Measurements from ENCODE around the gene FOLR3. TPM values are rescaled to one million over a fixed set of nuclear protein-coding genes. Genes with fewer than 3 reads are reported as not detected.

The FOLR3 gene
- total RNA-seq, 2 donors from 2014 or later = not detected

DNA sequence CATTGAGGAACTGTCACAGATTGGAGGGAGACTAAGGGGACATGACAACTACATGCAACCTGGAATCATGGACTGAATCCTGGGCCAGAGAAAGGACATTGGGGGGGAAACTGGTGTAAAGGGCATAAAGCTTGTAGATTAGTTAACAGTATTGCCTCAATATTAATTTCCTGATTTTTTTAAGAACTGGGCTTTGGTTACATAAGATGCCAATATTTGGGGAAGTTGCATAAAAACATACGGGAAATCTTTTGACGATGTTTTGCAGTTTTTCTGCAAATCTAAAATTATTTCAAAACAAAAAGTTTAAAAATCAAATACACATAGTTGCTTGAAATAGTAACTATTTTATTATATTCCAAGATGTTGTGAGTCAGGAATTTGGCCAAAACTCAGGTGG is 2.9 kb upstream of the FOLR3 start:
- H3K4me3 ChIP-seq = no peak overlapping the region
- no peaks in the 10 kb centered on the region for H3K4me1 ChIP-seq (ENCODE audit: control insufficient read depth in 1 of 2, low read depth in 2 of 2)
- no peaks in the 10 kb centered on the region for H3K9me3 ChIP-seq
- H3K27ac ChIP-seq = no peak overlapping the region
- no peak for ATAC-seq (ENCODE audit: insufficient number of reproducible peaks, low FRiP score, low read depth)
- DNase-seq (ENCODE audit: low spot score) = no peak
- no peaks in the 10 kb centered on the region for H3K27me3 ChIP-seq (replicated peaks; ENCODE audit: insufficient read depth)
- TF ChIP-seq, protein P1, sequence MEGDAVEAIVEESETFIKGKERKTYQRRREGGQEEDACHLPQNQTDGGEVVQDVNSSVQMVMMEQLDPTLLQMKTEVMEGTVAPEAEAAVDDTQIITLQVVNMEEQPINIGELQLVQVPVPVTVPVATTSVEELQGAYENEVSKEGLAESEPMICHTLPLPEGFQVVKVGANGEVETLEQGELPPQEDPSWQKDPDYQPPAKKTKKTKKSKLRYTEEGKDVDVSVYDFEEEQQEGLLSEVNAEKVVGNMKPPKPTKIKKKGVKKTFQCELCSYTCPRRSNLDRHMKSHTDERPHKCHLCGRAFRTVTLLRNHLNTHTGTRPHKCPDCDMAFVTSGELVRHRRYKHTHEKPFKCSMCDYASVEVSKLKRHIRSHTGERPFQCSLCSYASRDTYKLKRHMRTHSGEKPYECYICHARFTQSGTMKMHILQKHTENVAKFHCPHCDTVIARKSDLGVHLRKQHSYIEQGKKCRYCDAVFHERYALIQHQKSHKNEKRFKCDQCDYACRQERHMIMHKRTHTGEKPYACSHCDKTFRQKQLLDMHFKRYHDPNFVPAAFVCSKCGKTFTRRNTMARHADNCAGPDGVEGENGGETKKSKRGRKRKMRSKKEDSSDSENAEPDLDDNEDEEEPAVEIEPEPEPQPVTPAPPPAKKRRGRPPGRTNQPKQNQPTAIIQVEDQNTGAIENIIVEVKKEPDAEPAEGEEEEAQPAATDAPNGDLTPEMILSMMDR (IDR thresholded peaks at IDR 0.05) = no peak
- no peaks in the 10 kb centered on the region for H3K36me3 ChIP-seq

DNA sequence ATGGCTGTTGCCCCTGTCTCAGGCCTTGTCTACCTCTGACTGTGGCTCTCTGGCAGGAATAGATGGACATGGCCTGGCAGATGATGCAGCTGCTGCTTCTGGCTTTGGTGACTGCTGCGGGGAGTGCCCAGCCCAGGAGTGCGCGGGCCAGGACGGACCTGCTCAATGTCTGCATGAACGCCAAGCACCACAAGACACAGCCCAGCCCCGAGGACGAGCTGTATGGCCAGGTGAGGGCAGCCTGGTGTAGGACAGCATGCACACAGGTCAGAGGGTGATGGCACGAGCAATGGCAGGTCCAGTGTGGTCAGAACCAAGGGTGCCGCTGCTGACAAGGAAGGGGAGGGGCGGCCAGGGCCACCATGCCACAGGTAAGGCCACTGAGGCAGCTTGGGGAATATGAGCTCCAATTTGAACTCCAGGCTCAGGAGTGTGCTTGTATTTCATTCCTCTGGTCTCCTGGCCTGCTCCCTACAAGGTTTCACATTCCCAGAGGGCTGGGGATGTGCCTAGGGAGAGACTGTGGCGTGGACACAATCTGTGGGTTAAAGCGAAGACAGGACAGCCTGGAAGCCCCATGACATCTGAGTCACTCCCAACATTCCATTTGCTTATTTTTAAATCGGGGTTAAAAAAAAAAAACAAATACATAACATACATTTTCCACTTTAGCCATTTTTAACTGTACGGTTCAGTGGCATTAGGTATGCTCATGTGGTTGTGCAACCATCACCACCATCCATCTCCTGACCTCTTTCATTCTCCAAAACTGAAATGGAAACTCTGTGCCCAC is 562 bp downstream of the FOLR3 start:
- DNase-seq (ENCODE audit: low spot score) (no peak), ATAC-seq (ENCODE audit: insufficient number of reproducible peaks, low FRiP score, low read depth) (no peak)
- Histone ChIP-seq H3K4me1 (ENCODE audit: control insufficient read depth in 1 of 2, low read depth in 2 of 2) (no peaks in the 10 kb centered on the region), H3K36me3 (no peaks in the 10 kb centered on the region), H3K4me3 (no peak overlapping the region), H3K27ac (no peak overlapping the region), H3K9me3 (no peaks in the 10 kb centered on the region), H3K27me3 (replicated peaks; ENCODE audit: insufficient read depth) (no peaks in the 10 kb centered on the region)
- TF ChIP-seq, protein P1 (IDR thresholded peaks at IDR 0.05) = no peak

DNA sequence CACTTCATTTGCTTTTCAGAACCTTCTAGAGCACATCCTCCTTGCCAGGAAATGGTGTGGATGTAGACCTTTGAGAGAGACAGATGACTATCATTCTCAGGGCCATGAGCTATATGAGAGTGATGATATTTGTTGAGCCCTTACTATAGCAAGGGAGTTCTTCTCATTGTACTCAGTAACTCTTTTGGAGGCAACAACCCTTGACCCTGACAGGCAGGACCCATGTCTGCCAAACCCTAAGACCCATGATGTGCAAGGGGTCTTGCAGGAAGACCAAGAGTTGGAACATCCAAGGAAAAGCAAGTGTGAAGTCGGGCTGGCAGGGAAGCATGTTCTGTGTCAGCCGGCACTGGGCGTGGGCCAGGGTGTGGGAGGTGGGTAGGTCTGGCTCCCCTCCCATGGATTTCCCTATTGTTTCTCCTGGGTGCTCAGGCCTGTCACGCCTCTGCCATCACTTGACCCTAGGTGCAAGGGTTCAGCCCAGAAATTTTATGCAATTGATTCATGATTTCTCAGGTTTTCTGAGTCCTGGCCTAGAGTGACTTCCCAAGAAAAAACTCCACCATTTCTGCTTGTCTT is 1.2 kb downstream of the FOLR3 start:
- no peaks in the 10 kb centered on the region for H3K9me3 ChIP-seq
- no peak overlapping the region for H3K4me3 ChIP-seq
- H3K36me3 ChIP-seq = no peaks in the 10 kb centered on the region
- ATAC-seq (ENCODE audit: insufficient number of reproducible peaks, low FRiP score, low read depth) (no peak), DNase-seq (ENCODE audit: low spot score) (no peak)
- no peak overlapping the region for H3K27ac ChIP-seq
- TF ChIP-seq, protein P1 (IDR thresholded peaks at IDR 0.05) = no peak
- H3K4me1 ChIP-seq (ENCODE audit: control insufficient read depth in 1 of 2, low read depth in 2 of 2) = no peaks in the 10 kb centered on the region
- no peaks in the 10 kb centered on the region for H3K27me3 ChIP-seq (replicated peaks; ENCODE audit: insufficient read depth)

DNA sequence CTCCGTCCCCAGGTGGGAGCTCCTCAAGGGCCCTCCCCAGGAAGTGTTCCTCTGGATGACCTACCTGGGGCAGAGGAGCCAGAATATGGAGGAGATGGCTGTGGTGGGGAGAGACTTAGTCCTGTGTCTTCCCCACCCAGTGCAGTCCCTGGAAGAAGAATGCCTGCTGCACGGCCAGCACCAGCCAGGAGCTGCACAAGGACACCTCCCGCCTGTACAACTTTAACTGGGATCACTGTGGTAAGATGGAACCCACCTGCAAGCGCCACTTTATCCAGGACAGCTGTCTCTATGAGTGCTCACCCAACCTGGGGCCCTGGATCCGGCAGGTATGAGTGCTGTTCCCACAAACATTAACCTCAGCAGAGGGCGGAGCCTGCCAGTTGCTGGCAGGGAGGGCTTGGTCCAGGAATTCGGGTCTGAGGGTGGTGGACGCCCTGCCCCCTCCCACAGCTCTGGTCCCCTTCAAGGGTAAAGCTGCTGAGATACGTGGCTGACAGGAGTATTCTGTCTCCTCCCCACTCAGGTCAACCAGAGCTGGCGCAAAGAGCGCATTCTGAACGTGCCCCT is 3.4 kb downstream of the FOLR3 start:
- no peaks in the 10 kb centered on the region for H3K27me3 ChIP-seq (replicated peaks; ENCODE audit: insufficient read depth)
- no peaks in the 10 kb centered on the region for H3K9me3 ChIP-seq
- ATAC-seq (ENCODE audit: insufficient number of reproducible peaks, low FRiP score, low read depth) = no peak
- TF ChIP-seq, protein P1 (IDR thresholded peaks at IDR 0.05) = no peak
- H3K4me1 ChIP-seq (ENCODE audit: control insufficient read depth in 1 of 2, low read depth in 2 of 2) = no peaks in the 10 kb centered on the region
- no peak overlapping the region for H3K4me3 ChIP-seq
- H3K36me3 ChIP-seq = no peaks in the 10 kb centered on the region
- no peak overlapping the region for H3K27ac ChIP-seq
- no peak for DNase-seq (ENCODE audit: low spot score)

DNA sequence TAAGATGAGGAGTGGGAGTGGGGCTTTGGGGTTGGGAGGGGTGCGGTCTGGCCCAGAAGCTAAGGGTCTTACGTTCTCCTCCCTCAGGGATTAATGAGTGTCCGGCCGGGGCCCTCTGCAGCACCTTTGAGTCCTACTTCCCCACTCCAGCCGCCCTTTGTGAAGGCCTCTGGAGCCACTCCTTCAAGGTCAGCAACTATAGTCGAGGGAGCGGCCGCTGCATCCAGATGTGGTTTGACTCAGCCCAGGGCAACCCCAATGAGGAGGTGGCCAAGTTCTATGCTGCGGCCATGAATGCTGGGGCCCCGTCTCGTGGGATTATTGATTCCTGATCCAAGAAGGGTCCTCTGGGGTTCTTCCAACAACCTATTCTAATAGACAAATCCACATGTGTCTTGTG is 4.0 kb downstream of the FOLR3 start:
- Histone ChIP-seq H3K4me3 (no peak overlapping the region), H3K9me3 (no peaks in the 10 kb centered on the region), H3K27ac (no peak overlapping the region), H3K4me1 (ENCODE audit: control insufficient read depth in 1 of 2, low read depth in 2 of 2) (no peaks in the 10 kb centered on the region), H3K27me3 (replicated peaks; ENCODE audit: insufficient read depth) (no peaks in the 10 kb centered on the region), H3K36me3 (no peaks in the 10 kb centered on the region)
- ATAC-seq (ENCODE audit: insufficient number of reproducible peaks, low FRiP score, low read depth) = no peak
- DNase-seq (ENCODE audit: low spot score) = no peak
- TF ChIP-seq, protein P1 (IDR thresholded peaks at IDR 0.05) = no peak
